ENCODE measurements around the gene ARID5A. TPM values are rescaled to one million over a fixed set of nuclear protein-coding genes. Genes with fewer than 3 reads are reported as not detected.
A peak's percentile ranks its signal among the peaks of the same experiment; 100 is the strongest.

The ARID5A gene
- total RNA-seq, 1 donor from 2014 or later: 9.4 TPM

DNA sequence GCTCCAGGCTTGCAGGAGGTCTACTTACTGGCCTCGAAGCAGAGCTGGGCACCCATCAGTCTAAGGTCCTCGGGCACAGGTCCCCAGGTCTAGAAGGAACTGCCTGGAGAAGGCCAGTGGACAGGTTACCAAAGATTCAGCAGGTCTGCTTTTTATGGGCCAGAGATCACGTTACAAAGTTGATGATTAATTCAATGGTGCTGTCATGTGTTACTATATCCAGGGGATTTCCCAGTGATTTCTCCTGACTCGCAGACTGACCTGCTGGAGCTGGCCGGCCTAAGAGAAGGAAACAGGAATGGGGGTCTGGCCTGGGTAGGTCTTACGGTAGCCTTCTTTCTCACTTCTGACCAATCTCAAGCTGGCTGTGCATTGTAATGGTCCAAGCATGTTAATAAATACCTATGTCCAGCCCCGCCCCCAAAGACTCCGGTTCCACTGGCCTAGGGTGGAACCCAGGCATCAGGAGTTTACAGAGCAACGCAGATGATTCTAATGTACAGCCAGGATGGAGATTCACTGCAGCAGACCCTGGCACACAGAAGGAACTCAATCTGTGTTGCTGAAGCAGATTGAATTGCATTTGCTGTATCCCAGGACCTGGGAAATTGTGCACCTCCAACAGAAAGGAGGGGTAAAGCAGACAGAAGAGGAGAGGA is 31.2 kb upstream of the ARID5A start, which contains the start of gene NEURL3:
Gene NEURL3 (minus strand): TSS at position 127 of the 659 bp plus-strand sequence. CDS start 71 bp downstream, at position 56.
- ATAC-seq (ENCODE audit: poor library complexity): no peak
- no peak for DNase-seq
- intact Hi-C loops (cut with DNase I): loop anchor here (5.0 to 10.0 kb wide), 4 partner anchors 38 to 368 kb away; partner anchors contain the start of genes ASTL and SNRNP200

DNA sequence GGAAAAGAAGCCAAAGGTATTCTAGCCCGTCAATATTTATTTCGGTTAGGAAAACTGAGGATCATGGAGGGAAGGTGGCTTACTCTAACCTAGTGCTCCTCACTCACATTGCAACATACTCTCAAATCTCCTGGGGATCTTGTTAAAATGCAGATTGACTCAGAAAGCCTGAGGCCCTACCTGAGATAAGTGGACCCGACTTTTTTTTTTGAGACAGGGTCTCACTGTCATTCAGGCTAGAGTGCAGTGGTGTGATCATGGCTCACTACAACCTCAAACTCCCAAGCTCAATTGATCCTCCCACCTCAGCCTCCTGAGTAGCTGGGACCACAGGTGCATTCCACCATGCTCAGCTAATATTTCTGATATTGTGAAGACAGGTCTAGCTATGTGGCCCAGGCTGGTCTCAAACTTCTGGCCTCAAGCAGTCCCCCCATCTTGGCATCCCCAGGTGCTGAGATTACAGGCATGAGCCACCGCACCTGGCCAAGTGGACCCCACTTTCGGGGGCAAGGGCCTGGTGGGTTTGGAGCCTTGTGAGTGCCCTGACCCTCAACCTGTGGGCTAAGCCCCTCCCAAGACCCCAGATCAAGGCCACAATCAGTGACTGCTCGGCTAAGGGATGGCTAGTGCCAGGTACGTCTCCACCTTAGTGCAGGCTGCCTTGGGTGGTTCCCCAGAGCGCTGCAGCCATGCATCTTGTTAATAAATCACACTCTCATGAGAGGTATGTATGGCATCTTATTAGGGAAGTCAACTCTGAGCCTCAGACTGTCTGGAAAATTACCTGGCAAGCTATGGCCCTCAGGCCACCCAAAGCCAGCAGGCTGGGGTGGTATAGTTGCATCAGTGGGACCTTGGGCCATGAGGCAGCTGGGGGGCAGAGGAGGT is 30.3 kb upstream of the ARID5A start:
- intact Hi-C loops (cut with DNase I): loop anchor here (5.0 to 10.0 kb wide), 4 partner anchors 39 to 369 kb away; partner anchors contain the start of genes ASTL and SNRNP200
- no peak for DNase-seq
- no peak for ATAC-seq (ENCODE audit: poor library complexity)

DNA sequence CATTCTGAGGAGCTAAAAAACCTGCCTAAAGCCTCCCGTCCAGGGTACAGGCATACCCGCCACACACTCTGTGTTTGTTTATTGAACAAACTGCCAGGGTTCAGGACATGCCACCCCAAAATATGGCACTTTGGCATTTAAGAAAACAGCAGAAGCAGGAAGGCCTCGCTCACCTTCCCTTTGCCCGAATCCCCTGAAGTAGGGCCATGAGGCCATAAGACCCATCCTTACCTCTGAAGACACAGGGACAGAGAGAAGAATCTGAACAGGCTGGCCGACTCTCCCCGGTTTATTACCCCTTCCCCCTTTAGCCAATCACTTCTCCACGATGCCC is 29.7 kb upstream of the ARID5A start:
- DNase-seq: no peak
- intact Hi-C loops (cut with DNase I): loop anchor here (5.0 to 10.0 kb wide), 4 partner anchors 40 to 370 kb away; partner anchors contain the start of genes ASTL and SNRNP200
- no peak for ATAC-seq (ENCODE audit: poor library complexity)

DNA sequence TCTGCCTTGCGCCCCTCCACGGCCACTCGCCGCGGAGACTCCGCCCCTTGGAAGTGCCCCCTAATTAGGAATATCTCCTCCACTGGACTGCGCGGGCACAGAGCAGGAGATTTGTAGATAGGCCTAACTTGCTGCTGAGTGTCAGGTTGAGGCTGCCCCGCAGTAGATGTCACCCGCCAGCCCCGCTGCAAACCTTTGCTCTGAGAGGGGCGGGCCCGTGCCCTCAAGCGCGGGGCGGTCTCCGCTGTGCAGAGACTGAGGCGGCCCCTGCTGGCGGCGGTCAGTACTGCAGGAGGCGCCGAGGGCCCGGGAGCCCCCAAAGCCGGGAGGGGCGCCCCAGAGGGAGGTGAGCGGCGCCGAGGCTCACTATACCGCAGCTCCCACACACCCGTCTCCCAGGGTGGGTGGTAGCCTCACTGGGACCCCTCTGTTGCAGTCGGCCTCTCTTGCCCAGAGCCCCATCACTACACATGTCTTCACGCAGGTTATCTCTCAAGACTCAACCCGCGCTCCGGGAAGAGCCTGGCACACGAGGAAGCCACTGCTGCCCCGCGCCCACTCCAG is 28.5 kb upstream of the ARID5A start:
- ATAC-seq (ENCODE audit: poor library complexity) (peak; percentile 90), DNase-seq (peak; percentile 89)
- intact Hi-C loops (cut with DNase I): loop anchor here (2.0 to 10.0 kb wide), 5 partner anchors 41 to 371 kb away; partner anchors contain the start of genes ASTL and SNRNP200

DNA sequence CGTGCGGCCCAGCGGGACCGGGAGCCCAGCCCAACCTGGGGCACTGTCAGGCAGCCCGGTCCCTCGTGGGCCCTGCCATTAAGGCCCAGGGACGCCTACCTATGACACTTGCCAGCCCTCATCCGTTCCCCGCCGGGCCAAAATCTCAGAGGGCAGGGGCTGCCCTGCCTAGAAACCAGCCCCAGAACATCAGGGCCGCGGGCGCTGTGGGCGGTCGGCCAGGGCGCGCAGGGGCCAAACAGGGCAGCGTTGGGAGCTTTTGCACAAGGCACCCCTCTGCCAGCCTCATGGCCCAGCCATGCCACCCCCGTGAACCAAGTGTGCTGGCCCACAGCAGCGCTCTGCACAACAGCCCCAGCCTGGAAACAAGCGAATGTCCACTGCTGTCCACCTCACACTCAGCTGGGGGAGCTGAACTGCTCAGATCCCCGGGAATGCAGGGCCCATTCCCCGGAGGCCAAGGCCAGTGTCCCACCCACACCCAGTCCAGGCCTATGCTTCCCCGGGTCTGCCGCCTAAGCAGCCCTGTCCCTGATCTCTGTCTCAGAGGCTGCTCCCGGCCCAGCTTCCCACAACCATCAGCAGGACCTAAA is 27.9 kb upstream of the ARID5A start:
- DNase-seq (no peak), ATAC-seq (ENCODE audit: poor library complexity) (peak; percentile 5)
- intact Hi-C loops (cut with DNase I): loop anchor here (2.0 to 10.0 kb wide), 5 partner anchors 41 to 371 kb away; partner anchors contain the start of genes ASTL and SNRNP200

DNA sequence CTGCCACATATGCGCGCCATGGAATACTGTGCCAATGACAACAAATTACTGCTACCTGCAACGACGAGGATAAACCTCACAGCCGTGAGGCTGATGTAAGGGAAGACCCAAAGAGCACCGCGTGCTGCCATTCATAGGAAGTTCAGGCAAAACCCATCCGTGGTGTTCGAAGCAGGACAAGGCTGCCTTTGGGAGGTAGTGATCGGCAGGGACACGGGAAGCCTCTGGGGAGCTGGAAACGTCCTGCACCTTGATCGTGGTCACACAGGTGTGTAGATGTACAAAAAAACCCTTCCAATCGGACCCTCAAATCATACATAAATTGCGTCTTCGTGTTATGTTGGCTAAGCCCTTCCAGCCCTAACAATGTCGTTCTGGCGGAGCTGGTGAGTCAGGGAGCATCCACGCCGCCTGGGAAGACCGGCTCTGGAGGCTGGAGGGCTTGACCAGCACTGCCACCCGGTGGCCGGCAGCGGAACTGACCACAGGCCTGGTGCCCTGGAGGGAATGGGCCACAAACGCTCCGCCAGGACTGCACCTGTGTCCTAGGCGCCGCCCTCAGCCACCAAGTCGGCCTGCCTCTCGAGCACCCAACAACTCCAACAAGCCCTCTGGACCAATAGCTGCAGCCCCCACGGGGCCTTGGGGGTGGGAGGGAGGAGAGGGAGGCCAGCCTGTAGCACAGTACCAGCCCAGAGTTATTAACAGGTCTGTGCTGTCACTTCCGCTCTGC is 27.3 kb upstream of the ARID5A start:
- ATAC-seq (ENCODE audit: poor library complexity) (peak; percentile 95), DNase-seq (peak; percentile 92)
- intact Hi-C loops (cut with DNase I): loop anchor here (2.0 to 10.0 kb wide), 5 partner anchors 42 to 372 kb away; partner anchors contain the start of genes ASTL and SNRNP200

DNA sequence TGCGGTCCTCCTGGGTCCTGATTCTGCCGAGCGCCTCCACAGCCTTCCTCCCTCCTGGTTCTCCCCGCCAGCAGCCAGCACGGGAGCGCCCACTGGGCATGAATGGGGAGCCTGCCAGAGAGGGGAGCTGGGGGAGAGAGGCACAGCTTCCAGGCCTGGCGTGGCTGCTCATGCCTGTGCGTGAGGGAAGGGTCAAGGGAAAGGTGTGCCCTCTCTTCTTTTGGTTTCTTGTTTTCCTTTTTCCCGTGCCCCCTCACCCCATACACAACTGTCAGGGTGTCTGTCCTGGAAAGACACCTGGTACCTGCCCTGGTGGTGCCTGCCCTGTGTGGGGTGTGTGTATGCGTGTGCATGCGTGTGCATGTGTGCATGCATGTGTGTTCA is 26.7 kb upstream of the ARID5A start:
- DNase-seq (no peak), ATAC-seq (ENCODE audit: poor library complexity) (no peak)
- intact Hi-C loops (cut with DNase I): loop anchor here (2.0 to 10.0 kb wide), 5 partner anchors 43 to 373 kb away; partner anchors contain the start of genes ASTL and SNRNP200

DNA sequence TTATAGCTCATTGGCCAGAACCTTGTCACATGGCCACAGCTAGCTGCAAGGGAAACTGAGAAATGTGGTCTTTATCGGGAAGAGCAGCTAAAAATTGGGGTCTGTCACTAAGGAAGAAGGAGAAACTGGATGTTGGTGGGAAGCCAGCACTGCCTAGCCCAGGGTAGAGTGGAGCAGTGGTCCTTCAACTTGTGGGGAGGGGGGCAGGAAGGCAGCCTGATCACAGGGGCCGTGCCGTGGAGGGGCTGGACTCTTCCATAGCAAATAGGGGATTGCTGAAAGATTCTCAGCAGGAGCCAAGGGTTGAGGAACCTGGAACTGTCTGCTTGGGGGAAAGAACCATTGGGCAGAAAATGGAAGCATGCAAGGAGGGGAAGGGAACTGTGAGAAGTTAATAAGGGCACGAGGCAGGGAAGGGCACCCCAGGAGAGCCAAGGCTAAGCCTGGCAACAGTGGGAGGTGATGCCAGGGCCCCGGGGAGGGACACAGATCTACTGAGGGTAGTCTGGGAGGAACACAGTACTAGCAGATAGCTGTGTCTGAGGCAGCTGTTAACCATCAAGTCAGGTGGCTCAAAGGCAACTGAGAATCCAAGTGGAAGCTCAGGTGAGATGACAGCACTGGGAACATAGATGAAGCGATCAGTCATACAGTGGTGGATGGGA is 25.5 kb upstream of the ARID5A start:
- intact Hi-C loops (cut with DNase I): no loop called here
- DNase-seq (no peak), ATAC-seq (ENCODE audit: poor library complexity) (no peak)

DNA sequence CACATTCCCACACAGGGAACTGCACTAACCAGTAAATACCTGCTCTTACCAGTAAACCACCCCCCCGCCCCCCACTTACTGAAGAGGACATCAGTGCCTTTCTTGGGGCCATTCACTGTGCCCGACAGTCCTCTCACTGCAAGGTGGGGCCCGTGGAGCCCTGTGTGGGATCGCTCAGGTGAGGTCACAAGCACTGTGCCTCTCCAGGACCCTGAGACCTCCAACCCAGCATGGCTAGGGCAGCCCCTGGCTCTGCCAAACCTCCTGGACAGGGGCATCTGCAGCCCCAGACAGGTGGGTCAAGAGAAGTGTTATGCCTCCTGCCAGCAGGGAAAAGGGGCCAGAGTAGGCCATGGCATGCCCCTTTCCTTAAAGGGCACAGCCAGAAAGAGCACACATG is 24.7 kb upstream of the ARID5A start:
- ATAC-seq (ENCODE audit: poor library complexity) (no peak), DNase-seq (no peak)
- intact Hi-C loops (cut with DNase I): no loop called here

DNA sequence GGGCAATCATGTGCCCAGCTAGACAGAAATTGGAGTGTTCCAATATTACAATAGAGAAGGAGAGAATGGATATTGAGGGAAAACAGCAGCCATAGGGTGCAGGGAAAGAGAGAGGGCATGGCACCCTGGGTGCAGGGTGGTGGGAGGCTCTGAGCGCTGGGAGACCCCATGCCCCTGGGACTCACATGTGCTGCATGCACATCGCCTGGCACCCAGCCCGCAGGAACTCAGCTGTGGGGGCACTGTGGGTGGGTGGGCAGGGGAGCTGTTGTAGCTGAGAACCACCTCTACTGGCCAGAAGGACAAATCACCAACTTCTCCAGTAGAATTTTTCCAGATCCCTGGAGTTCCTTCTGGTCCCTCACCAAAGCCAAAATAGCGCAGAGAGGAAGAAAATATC is 24.2 kb upstream of the ARID5A start:
- DNase-seq (no peak), ATAC-seq (ENCODE audit: poor library complexity) (no peak)
- intact Hi-C loops (cut with DNase I): no loop called here

DNA sequence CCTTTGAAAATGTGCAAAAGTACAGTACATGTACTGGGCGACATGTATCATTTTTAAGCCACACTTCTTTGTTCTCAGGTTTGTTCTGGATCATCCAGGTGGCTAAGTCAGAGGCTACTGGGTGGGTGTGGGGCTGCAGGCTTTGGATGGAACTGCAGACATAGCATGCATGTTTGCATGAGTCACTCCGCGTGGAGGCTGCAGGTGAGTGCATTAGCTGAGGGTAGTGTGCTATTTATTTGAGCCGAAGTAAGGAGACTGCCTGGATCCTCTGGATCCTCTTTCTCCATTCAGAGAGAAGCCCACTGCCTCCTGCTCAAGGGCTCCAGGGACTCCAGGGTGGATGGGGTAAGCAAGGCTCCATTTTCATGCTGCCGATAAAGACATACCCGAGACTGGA is 22.0 kb upstream of the ARID5A start:
- ATAC-seq (ENCODE audit: poor library complexity): no peak
- no peak for DNase-seq
- intact Hi-C loops (cut with DNase I): no loop called here

DNA sequence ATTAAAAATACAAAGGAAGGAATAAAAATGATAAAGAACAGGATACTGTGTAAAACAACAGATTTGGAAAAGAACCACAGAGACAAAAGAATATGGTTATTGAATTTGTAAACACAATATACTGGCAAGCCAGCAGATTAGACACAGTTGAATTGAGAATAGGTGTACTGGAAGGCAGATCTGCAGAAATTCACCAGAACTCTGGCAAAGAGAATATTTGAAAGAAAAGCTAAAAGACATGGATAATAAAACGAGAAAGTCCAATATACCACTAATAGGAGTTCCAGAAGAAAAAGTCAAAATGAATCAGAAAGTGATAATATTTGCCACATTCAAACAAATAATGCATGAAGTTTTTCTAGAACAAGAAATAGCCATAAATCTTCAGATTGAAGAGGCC is 19.5 kb upstream of the ARID5A start:
- intact Hi-C loops (cut with DNase I): no loop called here
- ATAC-seq (ENCODE audit: poor library complexity) (no peak), DNase-seq (no peak)

DNA sequence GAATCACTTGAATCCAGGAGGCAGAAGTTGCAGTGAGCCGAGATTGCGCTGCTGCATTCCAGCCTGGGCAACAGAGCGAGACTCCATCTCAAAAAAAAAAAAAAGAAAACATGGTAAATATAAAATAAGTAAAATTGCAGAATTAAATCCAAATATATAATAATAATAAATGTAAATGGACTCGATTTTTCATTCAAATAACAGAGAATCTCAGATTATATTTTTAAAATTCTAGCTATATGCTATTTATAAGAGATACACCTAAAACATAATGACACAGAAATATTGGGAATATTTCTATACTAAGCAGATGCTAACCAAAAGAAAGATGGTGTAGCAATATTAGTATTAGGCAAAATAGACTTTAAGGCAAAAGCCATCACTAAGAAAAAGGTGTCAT is 16.3 kb upstream of the ARID5A start:
- DNase-seq (no peak), ATAC-seq (ENCODE audit: poor library complexity) (no peak)
- intact Hi-C loops (cut with DNase I): no loop called here

DNA sequence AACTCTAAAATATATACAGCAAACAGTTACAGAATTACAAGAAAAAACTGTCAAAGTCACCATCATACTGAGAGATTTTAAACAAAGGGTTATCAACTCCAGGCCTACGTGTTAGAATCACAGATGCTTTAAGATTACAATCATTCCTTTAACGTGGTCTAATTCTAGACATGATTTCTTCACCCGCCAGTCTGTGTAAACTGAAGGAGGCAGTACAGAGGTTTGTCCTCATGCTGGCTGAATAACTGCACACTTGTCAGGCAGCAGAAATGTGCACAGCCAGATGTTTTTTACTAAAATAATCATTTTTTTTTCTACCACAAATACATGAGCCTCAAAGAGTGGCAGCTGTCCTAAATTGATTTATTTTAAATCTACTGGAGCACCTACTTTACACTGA is 15.9 kb upstream of the ARID5A start:
- intact Hi-C loops (cut with DNase I): no loop called here
- ATAC-seq (ENCODE audit: poor library complexity) (no peak), DNase-seq (no peak)

DNA sequence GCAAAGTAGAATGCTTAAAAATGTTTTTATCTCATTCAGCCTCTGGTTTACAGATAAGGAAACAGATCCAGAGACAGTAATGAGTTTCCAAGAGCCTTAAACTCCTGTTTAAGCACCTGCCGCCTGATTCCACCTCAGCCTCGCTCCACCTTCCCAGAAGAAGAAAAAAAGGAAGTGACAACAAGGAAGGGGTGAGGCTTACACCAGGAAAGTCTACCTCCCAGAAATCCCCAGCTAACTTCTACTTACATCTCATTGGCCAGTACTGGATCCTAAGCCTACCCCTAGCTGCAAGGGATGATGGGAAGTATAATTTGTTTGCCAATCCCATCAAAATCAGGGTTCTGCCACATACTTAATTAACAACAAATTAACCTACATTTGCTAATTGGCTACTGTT is 15.3 kb upstream of the ARID5A start:
- no peak for ATAC-seq (ENCODE audit: poor library complexity)
- intact Hi-C loops (cut with DNase I): no loop called here
- no peak for DNase-seq

DNA sequence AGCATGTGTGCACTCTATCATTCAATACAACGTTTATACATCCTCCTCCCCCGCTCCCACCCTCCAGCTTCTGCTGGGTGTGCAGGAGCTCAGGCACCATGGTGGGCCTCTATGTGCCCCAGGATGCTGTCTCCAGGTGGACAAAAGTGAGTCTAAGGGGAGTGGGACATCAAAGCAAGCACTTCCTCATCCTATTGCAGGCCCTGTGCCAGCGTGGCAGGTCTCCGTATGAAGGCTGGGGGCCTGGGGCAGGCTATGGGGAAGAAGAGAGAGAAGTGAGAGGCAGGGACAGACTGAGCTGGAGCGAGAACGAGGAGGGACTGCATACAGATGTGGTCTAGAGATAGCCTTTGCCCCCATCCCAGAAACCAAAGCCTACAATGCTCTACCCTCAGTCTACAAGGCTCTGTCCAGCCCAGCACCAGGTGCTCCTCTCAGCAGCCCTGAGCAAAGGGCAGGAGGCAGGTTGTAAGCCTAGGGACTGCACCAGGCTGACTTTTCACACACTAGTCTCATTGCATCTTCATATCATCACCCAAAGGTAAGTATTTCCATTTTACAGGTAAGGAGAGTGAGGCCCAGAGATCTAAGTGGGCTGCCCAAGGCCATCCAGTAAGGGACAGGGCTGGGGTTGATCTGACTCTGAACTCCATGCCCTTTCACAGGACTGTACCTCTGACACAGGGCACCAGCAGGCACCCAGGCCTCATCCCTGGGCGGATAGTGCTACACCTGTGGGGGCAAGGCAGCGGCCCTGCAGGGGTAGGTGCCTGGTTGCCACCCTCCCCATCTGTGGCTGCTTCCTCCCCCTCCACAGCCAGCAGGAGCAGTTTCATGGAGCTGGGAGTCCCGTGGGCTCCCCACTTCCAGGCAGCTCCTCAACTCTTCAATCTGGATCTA is 14.0 kb upstream of the ARID5A start:
- ATAC-seq (ENCODE audit: poor library complexity) (no peak), DNase-seq (no peak)
- intact Hi-C loops (cut with DNase I): no loop called here
